ENCODE data around the gene TEDDM1.
"Not testable (repeated sequence)": the region's sequence is repeated elsewhere in the genome, so short reads cannot be mapped to it uniquely, and the experiment has no call there.

Gene TEDDM1, protein sequence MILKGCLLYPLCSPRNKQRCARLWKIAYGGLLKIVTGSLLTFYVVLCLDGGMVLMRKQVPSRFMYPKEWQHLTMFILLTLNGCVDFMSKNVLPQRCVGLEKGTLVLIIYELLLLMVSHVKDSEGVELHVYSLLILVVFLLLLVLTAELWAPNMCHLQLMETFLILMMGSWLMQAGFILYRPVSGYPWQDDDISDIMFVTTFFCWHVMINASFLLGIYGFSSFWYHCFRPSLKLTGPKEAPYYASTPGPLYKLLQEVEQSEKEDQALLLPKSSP

DNA sequence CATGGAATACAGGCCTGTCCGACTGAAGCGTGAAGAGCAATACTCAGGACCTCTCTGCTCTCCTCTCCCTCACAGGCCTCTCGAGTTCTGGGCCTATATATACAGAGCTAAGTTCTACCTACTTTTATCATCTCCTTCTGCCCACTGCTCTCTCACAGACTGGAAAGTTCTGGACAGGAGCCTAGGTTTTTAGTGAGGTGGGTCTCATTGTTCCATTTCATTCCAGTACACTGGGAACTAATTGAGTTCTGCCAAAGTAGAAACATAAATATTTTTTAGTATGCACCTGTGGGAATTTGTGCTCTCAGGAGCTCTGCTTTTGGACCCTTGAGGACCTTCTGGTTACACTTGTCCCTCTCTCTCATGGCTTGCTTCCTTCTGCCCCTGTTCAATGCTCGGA is at the start of gene TEDDM1:
Gene TEDDM1, minus strand, starts transcription at position 101 of the 400 bp plus-strand sequence. CDS start 182 bp downstream, outside the sequence.
- DNase-seq = no peak

DNA sequence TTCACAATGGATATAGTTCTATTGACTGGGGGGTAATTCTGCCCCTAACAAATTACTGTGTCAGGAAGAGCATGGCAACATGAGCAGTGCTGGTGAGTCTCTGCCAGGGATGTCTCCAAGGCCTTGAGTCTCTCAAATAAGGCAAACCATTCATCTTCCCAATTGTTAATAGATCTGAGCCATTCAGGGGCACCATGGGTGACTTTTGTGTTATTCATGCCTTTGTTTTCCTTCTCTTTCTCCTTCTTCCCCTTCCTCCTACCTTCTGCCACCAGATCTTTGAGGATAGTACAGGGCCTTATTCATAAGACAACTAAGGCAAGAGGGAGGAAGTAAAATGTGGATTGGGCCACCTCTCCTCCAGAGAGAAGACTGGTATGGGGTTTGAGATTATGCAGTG is 49.6 kb upstream of the TEDDM1 start, which contains the start of gene RGSL1:
Gene RGSL1, plus strand, starts transcription at position 60 of the 400 bp plus-strand sequence. Its CDS starts 20 bp downstream, at position 80.
- DNase-seq = no peak

DNA sequence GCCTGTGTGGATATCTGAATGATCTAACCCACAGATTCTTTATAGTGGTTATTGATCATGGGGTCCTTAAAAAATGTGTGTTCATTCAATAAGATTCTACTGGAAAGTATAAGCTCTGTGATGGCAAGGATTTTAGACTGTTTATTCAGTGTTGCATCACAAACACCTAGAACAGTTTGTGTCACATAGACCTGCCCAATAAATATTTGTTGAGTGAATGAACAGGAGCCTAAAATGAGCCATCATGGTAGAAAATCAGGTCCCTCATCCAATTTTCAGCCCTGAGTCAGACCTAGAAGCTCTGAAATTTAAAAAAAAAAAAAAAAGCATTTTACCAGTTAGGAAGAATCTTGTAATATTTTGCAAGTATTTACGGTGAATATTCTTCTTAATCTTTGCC is 47.2 kb upstream of the TEDDM1 start:
- no peak for DNase-seq

DNA sequence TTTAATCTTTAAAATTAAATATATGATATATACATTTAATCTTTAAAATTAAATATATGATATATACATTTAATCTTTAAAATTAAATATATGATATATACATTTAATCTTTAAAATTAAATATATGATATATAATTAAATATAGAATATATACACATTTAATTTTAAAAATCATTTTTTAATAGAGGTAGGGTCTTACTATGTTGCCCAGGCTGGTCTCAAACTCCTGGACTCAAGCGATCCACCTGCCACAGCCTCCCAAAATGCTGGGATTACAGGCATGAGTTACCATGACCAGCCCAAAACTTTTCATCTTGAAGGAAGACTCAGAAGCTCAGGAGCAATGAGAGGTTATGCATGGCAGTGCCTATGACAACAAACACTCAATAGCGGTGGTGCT is 46.7 kb upstream of the TEDDM1 start:
- not testable (repeated sequence) for DNase-seq

DNA sequence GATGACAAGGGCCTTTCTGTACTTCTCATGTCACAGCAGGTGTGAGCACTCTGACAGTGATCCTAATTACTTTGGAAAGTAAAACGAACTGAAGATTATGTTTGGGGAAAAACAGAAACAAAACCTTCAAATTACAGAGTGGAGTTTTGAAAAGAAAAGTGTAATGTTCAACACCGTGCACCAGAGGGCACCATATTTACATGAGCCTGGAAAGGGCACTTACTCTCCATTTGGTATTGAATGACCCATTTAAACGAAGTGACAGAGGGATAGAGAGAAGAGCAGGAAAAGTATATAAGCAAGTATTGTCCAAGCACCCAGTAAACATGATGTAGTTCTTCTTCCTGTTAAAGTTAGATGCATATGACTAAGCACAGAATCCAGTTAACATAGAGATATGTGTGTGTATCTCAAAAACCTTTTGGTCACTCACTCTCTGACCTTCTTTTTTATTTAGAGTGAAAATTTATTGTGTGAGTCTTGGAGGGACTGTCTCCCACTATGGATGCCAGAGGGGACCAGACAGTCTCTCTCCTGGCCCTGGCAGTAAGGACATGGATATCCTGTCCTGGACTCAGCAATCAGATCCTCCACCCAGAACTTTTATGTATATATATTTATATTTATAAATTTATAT is 45.7 kb upstream of the TEDDM1 start:
- peak; percentile 12 for DNase-seq

DNA sequence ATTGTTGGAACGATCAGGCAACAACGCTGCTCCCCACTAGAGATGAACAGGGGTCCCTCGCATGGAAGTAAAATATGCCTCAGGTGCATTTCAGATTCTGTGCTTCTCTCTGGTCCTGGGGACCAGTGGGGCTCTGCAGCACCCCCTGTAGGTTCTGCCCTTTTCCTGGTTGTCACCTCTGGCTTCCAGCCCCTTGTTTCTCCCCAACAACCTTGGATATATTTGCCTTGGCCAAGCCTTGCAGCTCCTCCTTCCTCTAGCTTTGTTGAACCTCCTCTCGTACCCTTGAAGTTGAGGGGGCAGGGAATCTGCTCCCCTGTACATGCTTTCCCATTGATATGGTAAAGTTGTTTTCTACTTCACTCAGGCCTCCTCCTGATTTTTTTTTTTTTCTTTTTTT is 44.0 kb upstream of the TEDDM1 start:
- DNase-seq = no peak

DNA sequence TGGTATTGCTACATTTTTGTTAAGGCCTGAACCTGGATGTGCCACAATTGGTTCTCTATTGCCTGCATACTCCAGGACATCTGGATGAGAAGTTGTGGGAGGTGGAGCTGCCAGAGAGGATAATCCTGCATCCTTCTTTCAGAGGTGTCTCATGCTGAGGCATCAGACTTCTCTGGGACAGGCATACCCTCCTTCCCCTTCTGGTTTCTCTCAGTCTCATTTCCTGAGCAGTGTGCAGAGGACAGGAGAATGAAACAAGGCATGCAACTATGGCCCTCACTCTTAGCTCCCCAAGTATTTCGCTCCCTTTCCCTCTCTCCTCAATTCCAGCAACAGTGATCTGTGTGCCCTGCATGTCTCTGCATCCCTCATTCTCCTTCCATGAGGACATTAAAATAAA is 41.9 kb upstream of the TEDDM1 start:
- no peak for DNase-seq

DNA sequence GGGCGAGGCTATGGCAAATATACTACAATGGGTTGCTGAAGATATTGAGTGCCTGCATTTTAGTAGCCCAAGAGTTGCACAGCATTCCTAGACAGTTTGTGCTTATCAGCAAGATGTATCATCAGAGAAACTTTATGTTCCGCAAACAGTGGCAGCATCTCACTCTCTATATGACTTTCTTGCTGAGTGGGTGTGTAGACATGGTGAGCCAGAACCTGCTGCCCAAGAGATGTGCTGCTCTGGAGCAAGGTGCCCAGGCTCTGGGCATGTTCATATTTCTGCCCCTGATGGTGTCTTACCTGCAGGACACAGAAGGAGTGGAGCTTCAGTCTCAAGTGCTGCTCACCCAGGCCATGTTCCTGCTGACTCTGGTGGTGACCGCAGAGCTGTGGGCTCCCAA is 41.3 kb upstream of the TEDDM1 start:
- DNase-seq = no peak

DNA sequence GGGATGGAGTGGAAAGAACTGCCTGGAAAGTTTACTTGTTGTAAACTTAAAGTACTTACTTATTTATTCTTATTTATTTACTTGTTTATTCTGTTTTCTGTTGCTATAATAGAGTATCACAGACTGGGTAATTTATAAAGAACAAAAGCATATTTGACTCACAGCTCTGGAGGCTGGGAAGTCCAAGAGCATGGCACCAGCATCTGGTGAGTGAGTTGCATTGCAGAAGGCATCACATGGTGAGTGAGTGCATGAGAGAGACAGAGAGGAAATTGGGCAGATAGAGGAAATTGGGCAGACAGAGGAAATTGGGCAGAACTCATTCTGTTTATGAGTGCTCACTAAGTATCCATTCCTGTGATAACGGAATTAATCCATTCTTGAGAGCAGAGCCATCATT is 37.9 kb upstream of the TEDDM1 start:
- DNase-seq = no peak

DNA sequence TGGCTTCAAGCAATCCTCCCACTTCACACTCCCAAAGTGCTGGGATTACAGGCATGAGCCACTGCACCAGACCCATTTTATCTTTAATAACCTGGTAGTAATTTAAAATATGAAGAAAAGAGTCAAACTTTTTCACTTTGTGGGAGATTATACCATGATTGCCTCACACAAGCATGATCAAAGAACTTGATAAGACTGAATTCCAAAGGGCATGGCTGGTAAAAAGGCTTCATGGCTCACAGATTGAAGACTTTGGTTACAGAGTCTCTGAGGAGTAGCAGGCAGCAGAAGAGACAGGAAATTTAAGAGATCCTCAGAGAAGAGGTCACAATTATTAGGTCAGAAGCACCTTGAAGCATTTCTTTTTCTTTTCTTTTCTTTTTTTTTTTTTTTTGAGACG is 33.1 kb upstream of the TEDDM1 start:
- no peak for DNase-seq

DNA sequence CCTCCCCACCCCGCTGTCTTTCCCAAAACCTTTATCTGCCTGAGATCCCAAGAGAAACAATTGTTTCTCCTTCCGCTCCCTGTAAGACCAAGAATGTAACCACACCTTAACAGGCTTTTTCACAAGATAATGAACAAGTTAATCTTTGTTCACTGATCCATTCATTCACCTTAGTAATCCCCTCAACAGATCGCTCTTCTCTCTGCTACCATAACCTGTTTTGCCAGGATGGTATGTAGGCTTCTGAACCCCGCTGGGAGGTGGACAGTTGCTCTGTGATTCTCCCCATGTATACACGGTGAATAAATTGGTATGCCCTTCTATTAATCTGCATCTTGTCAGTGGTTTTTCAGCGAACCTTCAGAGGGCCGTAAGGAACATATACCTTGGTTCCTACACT is 30.8 kb upstream of the TEDDM1 start:
- DNase-seq = no peak

DNA sequence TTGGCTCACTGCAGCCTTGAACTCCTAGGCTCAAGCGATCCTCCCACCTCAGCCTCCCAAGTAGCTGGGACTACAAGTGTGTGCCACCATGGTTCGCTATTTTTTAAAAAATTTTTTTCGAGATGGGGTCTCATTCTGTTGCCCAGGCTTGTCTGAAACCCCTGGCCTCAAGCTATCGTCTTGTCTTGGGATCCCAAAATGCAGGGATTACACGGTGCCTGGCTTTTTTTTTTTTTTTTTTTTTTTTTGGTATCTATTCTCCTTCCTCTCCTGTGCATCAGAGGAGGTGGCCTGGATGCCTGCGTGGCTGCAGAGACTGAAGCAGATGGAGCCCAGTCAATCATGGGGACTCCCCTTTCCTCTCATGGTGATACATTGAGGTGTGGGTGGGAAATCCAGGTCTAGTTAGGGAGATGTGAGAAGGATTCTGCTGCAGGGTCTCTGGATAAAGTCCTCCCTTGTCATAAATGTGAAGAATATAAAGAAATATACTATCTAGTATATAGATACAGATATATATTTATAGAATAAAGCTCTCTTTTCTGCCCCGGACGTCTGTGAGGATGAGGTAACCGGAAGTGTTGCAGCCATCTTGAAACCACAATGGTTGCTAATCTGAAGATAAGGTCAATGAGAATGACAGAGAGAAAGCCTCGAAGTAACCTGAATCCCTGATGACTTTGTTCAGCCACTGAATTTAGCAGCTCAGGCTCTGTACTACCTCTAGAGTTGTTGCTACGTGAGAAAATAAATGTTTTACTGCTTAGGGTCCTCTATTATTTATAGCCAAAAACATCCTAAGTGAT is 30.0 kb upstream of the TEDDM1 start:
- DNase-seq = no peak

DNA sequence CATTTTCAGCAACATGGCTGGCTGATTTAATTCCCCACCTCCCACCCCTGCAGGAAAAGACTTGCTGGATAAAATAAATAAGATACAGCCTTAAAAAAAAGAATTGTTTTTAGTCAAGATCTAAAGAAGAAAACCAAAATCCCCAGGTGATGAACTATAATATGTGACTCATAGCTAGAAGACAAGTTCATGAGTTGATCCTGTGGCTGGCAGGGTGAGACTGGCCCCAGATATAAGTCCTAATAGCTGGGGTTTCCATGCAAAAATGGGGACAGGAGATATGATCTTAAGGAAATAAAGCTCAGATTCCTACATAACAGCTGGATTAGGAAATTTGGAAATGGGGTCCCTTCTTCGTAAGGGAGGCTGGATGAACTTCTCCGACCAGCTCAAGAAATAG is 27.6 kb upstream of the TEDDM1 start:
- no peak for DNase-seq

DNA sequence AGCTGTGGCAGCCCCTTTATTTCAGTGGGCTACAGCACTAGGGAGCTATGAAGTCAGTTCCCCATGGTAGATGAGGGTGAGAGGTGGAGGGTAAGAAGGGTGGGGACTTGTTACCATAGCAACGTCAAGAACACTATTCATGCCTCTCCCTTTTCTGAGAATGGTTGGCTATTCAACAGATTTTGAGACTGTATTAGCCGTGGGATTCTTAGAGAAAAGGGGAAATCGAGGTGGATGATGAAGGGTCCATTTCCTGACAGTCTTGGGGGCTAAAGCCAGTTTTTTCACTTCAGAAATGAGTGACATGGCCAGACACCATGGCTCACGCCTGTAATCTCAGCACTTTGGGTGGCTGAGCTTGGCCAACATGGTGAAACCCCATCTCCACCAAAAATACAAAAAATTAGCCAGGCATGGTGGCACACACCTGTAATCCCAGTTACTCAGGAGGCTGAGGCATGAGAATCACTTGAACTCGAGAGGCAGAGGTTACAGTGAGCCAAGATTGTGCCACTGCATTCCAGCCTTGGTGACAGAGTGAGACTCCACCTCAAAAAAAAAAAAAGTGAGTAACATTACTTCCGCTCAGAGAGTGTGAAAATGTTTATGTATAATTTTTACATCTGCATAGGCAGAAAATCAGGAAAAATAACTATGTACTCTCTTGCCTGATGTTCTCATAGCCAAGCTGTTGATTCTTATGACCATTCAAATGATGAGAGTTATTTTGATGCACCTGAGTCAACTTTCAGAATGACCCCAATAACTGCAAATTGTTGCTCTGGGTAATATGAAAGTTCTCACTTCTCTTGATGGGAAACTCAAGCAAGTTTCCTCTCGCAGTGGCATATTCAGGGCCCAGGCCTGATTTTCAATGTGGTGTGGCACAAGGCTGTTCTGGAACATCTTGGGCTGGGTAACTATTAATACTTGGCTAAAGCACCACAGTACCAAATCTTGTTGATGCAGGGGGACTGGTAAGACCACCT is 26.3 kb upstream of the TEDDM1 start:
- no peak for DNase-seq

DNA sequence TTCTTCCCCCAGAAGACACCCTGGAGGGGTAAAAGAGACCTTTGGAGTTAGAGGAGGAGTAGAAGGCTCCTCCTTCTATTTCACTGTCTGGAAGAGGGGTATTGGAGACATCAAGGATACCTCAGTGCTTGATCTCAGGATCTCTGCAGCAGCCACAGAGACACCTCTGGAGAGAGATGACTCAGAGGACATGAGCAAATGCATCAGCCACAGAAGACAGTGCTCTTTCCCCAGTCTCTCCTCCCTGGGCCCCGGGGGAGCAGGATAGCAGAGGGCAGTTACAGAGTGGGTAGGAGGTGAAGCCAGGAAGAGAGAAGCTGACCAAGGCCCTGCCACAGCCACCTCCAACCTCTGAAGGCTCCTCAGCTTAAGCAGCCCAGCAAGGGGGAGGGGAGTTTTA is 15.3 kb upstream of the TEDDM1 start:
- DNase-seq = no peak

DNA sequence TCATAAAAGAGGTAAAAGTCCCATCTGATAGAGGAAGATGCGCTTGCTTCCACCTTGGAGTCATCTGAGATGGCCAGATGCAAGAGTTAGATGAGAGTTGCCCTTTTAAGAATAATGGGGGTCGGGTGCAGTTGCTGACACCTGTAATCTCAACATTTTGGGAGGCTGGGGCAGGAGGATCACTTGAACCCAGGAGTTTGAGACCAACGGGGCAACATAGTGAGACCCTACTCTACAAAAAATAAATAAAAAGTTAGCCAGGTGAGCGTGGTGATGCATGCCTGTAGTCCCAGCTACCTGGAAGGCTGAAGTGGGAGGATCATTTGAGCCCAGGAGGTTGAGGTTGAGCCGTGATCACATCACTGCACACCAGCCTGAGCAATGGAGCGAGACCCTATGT is 13.5 kb upstream of the TEDDM1 start:
- DNase-seq = no peak

DNA sequence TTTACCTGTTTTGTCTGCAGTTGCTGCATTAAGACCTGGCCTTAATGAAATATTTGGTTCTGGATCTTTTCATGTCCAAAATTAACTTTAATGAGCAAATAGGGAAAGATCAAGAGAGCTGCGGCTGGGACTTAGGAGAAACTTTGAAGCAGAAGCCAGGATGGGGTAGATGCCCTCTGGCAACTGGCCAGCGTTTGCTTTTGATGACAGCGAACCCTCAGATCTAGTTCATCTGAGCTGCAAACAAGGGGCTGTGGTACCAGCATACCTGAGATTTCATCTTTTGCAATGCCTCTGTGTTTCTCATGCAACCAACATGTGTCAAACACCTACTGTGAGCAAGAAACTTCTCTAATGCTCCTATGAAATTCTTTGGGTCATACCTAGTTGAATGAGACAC is 13.0 kb upstream of the TEDDM1 start:
- DNase-seq = no peak

DNA sequence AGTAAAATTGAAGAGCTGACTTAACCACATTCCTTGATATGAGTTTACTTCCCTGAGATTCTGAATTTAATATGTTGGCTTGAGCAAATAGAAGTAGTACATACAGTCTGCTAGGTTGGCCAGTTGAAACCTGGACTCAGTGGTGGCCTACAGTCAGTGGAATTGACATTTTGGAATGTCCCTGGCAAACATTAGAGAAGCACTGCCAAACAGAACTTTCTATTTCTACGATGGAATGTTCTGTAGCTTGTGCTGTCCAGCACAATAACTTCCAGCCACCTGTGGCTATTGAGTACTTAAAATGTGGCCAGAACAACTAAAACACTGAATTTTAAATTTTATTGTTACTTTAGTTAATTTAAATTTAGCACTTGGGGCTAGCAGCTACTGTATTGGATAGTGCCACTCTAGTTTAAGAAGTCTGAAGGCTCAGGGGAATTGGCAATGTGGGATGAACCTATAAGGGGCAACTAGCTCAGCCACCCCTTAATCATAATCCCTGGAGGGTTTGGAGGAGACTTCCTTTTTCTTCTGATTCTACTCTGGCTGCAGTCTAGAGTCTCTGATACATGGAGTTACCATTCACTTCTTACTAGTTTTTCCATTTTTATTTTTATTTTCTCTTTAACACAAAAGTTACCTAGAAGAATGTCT is 10.3 kb upstream of the TEDDM1 start:
- no peak for DNase-seq

DNA sequence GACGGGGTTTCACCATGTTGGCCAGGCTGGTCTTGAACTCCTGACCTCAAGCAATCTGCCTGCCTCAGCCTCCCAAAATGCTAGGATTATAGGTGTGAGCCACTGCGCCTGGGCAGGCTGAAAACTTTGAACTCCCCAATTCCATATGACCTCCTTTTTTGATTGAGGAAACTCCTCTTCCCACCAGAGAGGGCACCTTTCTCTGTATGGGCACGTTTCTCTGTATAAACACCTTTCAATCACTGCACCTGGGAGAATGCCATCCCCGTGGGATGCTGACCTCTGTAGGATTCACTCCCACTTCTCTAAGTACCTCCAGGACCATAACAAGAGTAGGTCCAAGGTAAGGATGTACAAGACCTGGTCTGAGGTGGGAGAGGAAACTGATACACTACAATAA is 9.7 kb upstream of the TEDDM1 start:
- no peak for DNase-seq

DNA sequence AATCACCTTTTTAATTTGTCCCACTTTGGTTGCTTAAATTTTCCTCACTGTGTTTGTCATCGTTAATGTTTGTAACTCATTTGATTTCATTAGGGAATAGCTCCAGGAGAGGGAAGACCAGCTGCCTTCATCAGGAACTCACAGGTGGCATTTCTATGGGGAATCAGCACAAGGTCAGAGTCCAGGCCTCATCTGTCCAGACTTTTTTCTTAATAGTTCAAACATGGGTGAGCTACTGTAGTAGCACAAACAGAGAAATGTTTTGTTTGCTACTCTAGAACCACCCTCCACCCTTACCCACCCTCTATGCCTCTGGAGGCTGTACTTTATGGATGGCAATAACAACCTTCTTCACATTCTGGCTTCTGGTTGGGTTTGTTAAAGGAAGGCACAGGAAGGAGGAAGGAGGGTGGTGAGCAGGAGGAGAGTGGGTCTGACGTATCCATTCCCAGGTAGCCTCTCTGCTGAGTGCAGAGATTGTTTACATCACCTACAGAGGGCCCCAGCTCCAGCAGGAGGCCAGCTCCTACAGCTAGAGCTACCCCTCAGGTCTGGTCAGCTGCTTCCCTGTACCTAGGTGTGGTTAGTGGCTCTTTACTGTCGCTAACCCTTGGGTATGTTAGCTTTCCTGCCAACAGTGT is 8.1 kb upstream of the TEDDM1 start:
- no peak for DNase-seq

DNA sequence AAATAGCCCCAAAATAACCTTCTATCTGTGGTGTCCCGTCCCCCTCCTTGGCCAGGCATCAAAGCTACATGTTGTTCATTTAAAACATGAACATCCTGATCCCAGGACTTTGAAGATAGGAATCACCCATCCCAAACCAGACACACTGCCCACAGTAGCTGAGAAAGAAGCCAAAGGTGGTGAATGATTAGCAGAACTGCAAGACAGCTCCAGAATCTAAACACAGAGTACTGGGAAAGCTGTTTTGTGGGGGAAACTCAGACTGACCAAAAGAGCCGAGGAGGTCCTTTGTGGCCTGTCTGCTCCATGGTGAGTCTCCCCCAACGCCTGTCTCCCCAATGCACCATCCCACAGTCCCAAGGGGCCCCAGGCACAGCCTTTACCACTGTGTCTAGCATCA is 7.3 kb upstream of the TEDDM1 start:
- DNase-seq = no peak

DNA sequence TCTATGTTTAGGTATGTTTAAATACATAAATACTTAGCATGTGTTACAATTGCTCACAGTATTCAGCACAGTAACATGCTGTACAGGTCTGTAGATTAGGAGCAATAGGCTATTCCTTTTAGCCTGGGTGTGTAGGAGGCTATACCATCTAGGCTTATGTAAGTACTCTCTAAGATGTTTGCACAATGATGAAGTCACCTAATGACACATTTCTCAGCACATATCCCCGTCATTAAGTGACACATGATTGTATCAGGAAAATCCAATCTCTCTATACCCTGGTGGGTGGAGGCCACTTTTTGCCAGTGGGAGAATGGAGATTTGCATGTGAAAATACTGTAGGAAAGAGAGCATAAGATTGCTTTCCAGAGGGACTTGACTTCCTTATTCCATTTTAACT is 5.5 kb upstream of the TEDDM1 start:
- no peak for DNase-seq
